Activated naive CD4-positive, alpha-beta T cell treated with anti-CD3 and anti-CD28 coated beads, Interleukin-2, amount 50 U/mL, for 72 hours (primary cell): ENCODE data around the gene RBM8A. TPM values are rescaled to one million over a fixed set of nuclear protein-coding genes. Genes with fewer than 3 reads are reported as not detected.

Experiments used
- ATAC-seq, 2 donors: fragments of 150-1000 bp; cut with Tn5 transposase; 2 replicates each; pipeline ENCODE4 v1.10.0; 2021; ENCODE audit warnings: mild to moderate bottlenecking in 2 of 2, moderate library complexity in 2 of 2
- DNase-seq, 2 donors: peaks; one replicate each; pipeline ENCODE4 v3.0.0; 2021 to 2022; ENCODE audit warnings: low spot score in 2 of 2
- H3K27ac Mint-ChIP-seq, 2 donors: one replicate each; pipeline ENCODE4 v1.8.0; 2022; ENCODE audit warnings: mild to moderate bottlenecking in 2 of 2, mixed read lengths in 2 of 2
- H3K36me3 Mint-ChIP-seq, 2 donors: one replicate each; pipeline ENCODE4 v1.8.0; 2022; ENCODE audit warnings: mixed read lengths in 2 of 2
- H3K9me3 Mint-ChIP-seq, 2 donors: one replicate each; pipeline ENCODE4 v1.8.0; 2022; ENCODE audit warnings: mixed read lengths in 2 of 2
- total RNA-seq, 2 donors: library from RNA; stranded (reverse); gene quantifications; one replicate each; pipeline ENCODE4 v1.2.3, GENCODE V29; 2022

The RBM8A gene
- total RNA-seq, 2 donors from 2014 or later = 254 to 286 TPM

DNA sequence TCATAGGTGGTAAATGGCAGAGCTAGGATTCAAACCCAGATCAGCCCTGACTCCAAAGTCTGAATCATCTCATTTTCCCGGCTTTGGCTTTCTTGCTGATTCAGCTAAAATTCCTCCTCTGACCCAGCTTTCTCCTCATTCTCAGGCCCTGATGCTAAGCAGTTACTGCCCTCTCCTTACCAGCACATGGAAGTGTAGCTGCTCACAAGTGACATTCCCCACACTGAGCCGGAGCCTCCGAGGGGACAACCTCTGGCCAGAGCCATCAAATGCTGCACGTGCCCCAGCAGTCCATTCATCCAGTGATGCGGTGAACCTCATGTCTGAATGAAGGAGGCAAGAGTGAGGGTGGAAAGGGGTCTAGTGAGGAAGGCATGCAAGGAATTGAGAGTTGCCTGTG lies 28.5 kb downstream of the RBM8A start:
- ATAC-seq (no peak), DNase-seq (peak in 1 of 2 donors; percentile 30)
- Mint-ChIP-seq H3K36me3 (no peaks in the 10 kb centered on the region), H3K27ac (no peak overlapping the region), H3K9me3 (no peaks in the 10 kb centered on the region)

DNA sequence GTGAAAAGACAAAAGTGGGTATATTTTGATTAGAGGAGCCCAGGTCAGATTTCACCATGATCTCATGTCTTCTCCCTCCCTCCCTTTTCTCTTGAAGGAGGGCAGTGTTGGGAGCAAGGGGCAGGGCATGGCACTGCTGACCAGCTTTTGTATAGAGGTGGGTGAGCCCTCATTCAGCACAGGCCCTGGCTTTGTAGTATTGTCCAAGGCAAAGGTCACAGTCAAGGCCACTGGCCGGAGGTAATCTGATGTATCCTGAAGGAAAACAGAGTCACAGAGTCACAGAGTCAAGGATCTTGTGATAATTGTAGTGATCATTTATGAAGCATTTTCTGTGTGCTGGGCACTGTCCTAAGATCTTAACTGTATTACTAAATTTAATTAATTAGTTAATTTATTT lies 29.3 kb downstream of the RBM8A start:
- DNase-seq (no peak), ATAC-seq (no peak)
- Mint-ChIP-seq H3K27ac (no peak overlapping the region), H3K9me3 (no peaks in the 10 kb centered on the region), H3K36me3 (no peaks in the 10 kb centered on the region)

DNA sequence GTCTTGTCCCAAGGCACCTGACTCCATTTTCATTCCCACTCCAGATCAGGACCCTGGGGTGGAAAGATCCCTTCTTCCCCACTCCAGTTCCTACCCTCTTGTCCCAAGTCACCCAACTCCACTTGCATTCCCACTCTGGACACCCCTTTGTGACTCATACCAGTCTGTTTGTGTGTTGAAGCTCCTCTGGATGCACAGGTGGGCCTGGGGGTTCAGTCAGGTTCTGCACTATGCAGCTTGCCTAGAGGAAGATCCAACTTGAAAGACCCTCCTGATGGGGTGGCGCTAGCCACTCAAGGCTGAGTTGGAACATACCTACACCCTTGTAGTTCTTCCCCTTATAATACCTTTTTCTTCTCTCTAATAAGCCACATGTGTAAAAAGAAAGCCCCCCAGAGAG lies 31.8 kb downstream of the RBM8A start:
- Mint-ChIP-seq H3K36me3 (no peaks in the 10 kb centered on the region), H3K27ac (no peak overlapping the region), H3K9me3 (no peaks in the 10 kb centered on the region)
- no peak for ATAC-seq
- DNase-seq = peak in 1 of 2 donors; percentile 20

DNA sequence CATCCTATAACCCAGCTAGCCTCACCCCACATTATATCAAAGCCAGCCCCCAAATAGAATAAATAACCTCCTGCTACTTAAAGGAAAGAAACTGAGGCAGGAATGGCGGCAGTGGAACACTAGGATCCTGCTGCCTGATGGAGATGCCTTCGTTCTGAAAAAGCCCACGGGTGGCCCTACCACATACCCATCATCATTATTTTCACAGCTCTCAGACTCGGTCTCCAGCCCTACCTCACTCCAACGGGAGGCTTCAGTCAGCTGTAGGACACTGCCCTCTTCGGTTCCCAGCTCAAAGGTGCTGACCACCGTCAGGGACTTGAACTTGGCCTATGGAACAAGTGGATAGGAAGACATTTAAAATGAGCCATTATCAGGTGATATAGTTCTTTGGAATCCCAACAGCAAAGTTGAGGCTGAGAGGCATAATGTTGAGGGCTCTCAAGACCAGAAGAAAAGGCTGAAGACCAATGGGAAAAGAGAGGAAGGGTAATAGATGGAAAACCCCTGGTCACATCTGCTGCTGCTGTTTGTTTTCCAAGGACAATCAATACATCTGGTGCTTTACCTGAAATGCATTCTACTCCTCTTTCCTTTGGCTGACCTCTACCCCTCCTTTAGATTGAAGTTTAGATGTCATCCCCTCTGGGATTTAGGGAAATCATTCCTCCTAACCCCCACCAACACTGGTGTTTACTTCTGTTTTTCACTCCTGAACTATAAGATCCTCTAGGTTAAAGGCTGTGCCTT lies 33.8 kb downstream of the RBM8A start:
- no peaks in the 10 kb centered on the region for H3K36me3 Mint-ChIP-seq
- no peak overlapping the region for H3K27ac Mint-ChIP-seq
- no peaks in the 10 kb centered on the region for H3K9me3 Mint-ChIP-seq
- no peak for ATAC-seq
- no peak for DNase-seq

DNA sequence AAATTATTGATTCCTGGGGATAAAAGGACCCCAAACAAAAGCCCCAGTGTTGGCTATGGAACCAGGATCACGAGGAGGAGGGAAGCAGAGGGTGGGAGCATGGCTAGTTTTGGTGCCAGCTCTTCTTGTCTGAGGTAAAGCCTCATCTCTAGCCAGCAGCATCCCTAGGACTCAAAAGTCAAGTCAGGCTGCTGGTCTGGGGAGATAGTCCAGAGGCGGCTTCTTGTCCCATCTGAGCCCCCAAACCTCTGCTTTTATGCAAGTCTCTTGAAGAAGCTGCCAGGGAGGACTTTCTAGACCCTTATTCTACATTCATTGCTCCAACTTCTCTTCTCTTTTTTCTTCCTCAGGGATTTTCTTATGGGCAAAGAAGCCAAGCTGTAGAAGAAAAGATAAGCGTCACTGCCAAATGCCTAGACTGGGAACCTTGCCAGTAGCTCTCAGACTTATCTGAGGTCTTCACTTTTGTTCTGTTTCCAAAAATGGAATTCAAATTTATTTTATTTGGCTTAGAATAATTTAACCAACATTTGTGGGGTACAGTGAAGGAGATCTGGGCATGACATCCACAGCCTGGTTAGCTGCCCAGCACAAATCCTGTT lies 34.7 kb downstream of the RBM8A start:
- no peak for ATAC-seq
- Mint-ChIP-seq H3K9me3 (no peaks in the 10 kb centered on the region), H3K27ac (no peak overlapping the region), H3K36me3 (no peaks in the 10 kb centered on the region)
- no peak for DNase-seq

DNA sequence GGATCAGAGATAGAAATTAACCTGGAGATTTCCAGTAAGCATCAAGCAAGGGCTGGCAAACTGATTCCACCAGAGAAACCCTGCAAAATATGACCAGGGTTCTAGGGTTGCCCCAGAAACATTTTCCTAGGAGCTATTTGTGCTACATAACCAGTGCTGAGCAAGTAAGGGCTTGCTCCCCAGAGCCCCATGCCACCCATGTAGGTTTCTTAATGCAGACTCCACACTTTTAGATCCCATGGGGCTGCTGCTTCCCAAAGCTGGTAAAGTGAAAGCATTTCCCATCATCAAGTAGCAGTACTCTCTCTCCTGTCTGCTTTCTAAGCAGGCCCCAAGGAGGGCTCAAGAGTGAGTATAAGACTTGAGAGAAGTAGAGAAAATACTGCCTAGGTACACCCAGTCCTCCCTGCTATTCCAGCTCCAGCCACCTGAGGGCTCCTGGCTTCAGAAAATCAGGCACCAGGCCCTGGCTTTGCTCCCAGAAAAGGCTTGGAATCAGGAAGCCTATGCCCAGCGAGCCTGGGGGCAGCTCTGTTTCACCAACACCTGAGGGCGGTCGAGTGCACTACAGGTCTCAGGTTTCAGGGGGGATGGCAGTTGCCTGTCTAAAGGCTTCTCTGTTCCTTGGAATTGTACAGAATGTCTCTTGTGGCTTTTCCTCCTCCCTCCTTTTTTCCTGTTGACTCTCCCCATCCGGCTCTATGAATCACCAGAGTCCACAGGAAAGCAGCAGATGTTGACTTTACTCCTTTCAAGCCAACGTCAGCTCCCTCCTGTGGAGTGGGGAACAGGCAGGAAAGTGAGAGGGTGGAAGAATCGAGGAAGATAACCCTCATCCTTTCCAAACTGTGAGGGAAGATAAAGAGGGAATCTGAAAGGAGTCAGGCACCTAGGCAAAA lies 35.4 kb downstream of the RBM8A start:
- no peaks in the 10 kb centered on the region for H3K36me3 Mint-ChIP-seq
- peak in 1 of 2 donors; percentile 59 for DNase-seq
- no peak overlapping the region for H3K27ac Mint-ChIP-seq
- no peaks in the 10 kb centered on the region for H3K9me3 Mint-ChIP-seq
- peak; percentile 76 to 81 for ATAC-seq

DNA sequence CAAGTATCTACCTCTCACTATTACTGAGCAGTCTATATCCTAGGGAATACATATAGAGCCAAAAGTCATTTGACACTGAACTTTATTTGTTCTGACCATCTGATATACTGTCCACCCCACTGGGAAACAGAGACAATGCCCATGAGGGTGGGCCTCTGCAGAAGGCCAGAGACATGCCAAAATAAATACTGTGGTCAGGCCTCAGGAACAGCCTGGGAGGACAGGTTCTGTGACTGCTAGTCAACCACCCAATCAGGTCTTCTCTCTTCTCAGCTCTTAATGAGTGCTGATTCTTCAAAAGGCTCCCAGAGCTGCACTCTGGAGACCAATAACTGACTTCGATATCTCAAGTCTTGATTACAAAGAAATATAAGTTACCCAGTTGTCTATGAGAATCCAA lies 36.1 kb downstream of the RBM8A start:
- Mint-ChIP-seq H3K9me3 (no peaks in the 10 kb centered on the region), H3K36me3 (no peaks in the 10 kb centered on the region), H3K27ac (no peak overlapping the region)
- ATAC-seq (no peak), DNase-seq (no peak)

DNA sequence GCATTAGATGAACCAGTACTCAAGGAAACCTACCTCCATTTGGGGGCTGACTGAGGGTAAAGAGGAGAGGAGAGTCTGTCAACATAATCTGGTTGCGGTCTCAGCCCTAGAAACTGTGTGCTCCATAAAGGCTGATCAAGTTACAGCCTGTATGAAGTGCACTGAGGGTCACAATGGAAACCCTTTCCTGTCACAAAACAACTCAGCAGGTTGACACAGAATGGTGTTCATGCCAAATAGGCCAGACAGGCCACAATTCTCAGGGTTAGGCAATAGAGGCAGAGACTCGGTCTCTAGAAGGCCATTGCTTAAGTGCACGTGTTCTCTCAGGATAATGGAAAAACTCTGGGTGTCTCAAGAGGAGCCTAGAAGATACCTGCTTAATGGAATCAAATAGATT lies 37.6 kb downstream of the RBM8A start:
- DNase-seq (no peak), ATAC-seq (no peak)
- Mint-ChIP-seq H3K36me3 (no peaks in the 10 kb centered on the region), H3K27ac (no peak overlapping the region), H3K9me3 (no peaks in the 10 kb centered on the region)

DNA sequence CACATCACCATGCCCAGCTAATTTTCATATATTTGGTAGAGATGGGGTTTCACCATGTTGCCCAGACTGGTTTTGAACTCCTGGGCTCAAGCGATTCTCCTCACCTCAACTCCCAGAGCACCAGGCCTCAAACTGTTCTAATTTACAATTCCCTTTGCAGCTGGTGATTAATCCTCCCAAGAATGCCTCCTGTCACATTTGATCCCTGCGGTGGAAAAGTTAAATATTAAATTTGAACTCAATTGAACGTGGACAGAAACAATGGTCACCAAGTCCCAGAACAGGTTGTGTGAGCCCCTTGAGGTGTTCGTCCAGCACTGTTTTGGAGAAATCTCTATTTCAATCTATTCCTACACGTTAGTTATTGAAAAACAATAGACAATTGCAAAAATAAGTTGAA lies 39.7 kb downstream of the RBM8A start:
- H3K36me3 Mint-ChIP-seq = no peaks in the 10 kb centered on the region
- ATAC-seq = no peak
- no peak overlapping the region for H3K27ac Mint-ChIP-seq
- no peak for DNase-seq
- H3K9me3 Mint-ChIP-seq = no peaks in the 10 kb centered on the region

DNA sequence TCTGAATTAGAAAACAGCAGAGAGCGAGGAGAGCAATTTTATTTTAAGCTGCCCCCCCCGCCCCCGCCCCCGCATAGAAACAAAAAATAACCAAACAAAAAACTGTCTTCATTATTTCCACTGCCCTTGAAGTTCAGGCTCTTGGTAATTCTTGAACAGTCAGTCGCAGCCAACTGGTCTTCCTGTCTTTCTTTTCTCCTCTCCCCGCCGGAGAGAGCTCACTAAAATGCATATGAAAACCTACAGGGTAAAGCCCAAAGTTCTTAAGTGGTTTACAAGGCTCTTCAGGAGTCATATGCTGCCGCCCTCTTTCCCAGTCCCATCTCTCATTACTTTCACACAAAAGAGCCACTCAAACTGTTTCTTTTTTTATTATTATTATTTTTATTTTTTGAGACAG lies 40.5 kb downstream of the RBM8A start:
- Mint-ChIP-seq H3K9me3 (no peaks in the 10 kb centered on the region), H3K36me3 (no peaks in the 10 kb centered on the region), H3K27ac (no peak overlapping the region)
- ATAC-seq (no peak), DNase-seq (no peak)

DNA sequence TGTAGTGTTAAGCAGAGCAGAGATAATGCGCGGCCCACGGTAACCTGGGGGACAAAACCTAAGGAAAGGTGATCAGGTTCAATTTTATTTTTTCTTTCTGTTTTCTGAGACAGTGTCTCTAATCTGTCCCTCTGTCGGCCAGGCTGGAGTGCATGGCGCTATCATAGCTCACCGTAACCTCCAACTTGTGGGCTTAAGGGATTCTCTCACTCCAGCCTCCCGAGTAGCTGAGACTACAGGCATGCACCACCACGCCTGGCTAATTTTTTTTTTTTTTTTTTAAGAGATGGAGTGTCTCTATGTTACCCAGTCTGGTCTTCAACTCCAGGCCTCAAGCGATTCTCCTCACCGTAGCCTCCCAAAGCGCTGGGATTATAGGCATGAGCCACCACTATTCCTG lies 40.9 kb downstream of the RBM8A start:
- no peak overlapping the region for H3K27ac Mint-ChIP-seq
- no peaks in the 10 kb centered on the region for H3K9me3 Mint-ChIP-seq
- no peaks in the 10 kb centered on the region for H3K36me3 Mint-ChIP-seq
- no peak for DNase-seq
- ATAC-seq = no peak

DNA sequence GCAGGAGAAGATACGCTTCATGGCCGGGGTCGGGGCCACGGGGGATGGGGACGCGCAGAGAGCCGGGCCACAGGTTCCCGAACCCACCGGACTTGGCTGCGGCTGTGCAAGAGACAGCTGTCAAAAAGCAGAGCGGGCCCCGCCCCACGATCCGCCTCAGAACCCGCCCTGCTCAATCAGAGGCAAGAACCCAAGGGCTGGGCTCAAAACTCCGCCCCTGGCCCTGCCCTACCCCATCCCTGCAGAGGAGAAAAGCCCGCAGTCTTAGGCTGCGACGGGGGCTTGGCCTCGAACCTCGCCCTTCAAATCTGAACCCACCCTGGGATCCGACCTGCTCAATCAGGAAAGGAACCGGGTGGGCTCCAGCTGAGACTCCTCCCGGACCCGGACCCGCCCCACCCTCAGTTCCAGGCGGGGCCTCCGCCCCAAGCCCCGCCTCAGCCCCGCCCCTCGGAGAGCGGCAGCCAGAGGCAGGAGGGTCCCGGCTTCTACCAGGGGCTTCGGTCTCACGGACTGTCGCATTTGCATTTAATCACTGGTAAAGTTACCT lies 41.5 kb downstream of the RBM8A start, which contains the start of gene ANKRD35:
TSS of gene ANKRD35 (minus strand) at position 129 of the 550 bp plus-strand sequence. CDS start at position 21, 108 bp downstream.
- DNase-seq (peak; percentile 78 to 85), ATAC-seq (peak; percentile 99)
- H3K9me3 Mint-ChIP-seq = no peaks in the 10 kb centered on the region
- no peak within 1 kb of the TSS for H3K27ac Mint-ChIP-seq
- no peaks in the 10 kb centered on the region for H3K36me3 Mint-ChIP-seq

DNA sequence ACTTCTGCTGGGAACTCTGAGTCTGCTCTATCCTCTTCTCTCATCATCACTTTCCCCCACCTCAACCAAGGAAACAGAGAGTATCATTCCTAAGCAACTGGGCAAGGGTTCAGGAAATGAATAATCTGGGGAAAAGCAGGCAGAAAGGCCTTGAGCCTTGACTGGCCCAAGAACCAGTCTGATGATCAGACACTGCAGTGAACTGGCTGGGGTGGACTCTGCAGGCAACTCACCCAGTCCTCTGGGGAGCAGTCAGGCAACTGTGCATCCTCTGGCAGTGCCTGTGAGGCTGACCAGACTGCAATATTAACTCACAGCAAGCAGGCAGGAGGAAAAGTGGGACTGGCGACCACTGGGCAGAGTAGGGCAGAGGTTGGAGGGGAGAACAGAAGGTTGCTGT lies 42.6 kb downstream of the RBM8A start:
- no peaks in the 10 kb centered on the region for H3K9me3 Mint-ChIP-seq
- H3K36me3 Mint-ChIP-seq = no peaks in the 10 kb centered on the region
- DNase-seq (no peak), ATAC-seq (no peak)
- H3K27ac Mint-ChIP-seq = no peak overlapping the region

DNA sequence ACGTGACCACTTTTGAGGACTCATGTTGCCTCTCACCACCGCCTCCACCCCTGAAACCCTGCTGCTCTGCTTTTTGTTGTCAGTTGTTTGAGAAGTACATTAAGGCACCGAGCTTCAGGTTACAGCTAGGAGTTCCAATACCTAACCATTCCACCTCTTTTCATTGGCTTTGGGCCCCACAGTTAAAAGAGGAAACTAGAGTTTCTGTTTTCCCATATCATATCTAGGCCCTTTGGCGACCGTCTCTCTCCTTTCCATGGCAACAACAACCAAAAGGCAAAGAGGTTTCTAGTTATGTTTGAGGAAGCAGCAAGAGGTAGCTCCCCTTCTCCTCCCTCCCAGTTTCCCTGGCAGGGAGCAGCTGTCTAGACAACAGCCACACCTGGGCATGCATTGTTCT lies 47.5 kb downstream of the RBM8A start:
- no peak for DNase-seq
- H3K36me3 Mint-ChIP-seq = no peaks in the 10 kb centered on the region
- ATAC-seq = no peak
- H3K9me3 Mint-ChIP-seq = no peaks in the 10 kb centered on the region
- no peak overlapping the region for H3K27ac Mint-ChIP-seq

DNA sequence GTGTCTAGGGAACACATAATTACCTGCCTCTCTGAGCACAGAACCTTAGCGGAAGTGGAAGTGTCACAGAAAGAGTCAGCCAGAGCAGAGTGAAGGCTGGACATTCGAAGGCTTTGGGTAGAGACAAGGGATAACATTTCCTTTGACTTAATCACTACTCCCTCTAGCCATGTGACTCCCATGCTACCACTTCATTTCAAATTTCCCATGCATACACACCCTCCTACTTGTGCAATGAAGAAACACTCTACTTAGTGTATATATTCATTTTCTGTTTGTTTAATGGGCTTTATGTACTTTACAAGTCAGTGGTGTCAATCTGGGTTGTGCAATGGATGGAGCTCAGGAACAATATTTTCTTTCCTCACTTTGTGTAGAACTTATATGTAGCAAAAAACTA lies 48.6 kb downstream of the RBM8A start:
- no peaks in the 10 kb centered on the region for H3K9me3 Mint-ChIP-seq
- DNase-seq (no peak), ATAC-seq (no peak)
- H3K36me3 Mint-ChIP-seq = no peaks in the 10 kb centered on the region
- no peak overlapping the region for H3K27ac Mint-ChIP-seq

DNA sequence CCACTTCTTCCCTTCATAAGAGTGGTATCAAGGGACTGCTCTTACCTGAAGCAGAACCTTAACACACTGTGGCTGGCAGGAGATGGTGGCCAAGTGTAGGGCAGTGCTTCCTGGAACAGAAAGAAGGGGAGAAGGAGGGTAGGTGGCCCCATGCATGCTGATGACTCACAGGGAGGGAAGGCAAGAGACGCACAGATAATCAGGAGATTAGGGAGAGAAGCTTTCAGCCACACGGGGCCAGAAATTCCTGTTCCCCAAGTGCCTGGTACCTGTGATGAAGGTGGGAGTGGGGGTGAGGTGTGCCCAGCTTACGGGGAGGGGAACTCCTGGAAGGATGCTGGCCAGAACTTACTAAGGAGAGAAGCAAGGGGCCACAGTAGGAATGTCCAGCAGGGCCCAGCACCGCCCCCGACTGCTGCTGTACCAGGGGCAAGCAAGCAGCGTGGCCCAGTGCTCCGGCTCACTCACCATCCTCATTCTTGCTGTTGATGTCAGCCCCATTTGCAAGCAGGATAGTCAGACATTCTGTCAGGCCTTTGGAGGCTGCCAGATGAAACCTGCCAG lies 49.3 kb downstream of the RBM8A start:
- Mint-ChIP-seq H3K27ac (no peak overlapping the region), H3K9me3 (no peaks in the 10 kb centered on the region), H3K36me3 (no peaks in the 10 kb centered on the region)
- DNase-seq (no peak), ATAC-seq (no peak)

DNA sequence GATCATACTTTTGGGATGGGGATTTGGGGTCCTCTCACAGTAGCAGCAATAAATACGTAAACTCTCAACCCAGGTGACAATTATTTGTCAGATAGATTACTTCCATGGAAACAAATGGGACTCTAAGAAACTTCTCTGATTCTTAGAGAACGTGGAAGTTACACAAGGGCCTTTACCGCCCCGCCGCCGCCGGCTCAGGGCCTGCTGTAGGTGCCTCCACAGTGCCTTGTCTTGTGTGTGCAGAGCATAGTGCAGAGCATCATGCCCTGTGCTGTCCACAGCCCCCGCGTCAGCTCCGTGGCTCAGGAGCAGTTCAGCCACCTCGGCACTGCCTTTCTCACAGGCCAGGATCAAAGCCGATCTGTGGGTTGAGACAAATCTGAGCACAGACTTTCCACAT lies 52.6 kb downstream of the RBM8A start:
- no peak for ATAC-seq
- DNase-seq = no peak
- Mint-ChIP-seq H3K27ac (no peak overlapping the region), H3K9me3 (no peaks in the 10 kb centered on the region), H3K36me3 (no peaks in the 10 kb centered on the region)
